B cell (primary cell): ENCODE measurements around the gene CNBP.

ENCODE experiments used
- CTCF ChIP-seq: fragments of 200-600 bp; IDR thresholded peaks from one replicate; pipeline ENCODE4 v1.8.0; 2022; ENCODE audit warnings: antibody characterized with exemption, mild to moderate bottlenecking
- EZH2 ChIP-seq: IDR thresholded peaks from 2 replicates; pipeline ENCODE4 v1.6.1; 2012; ENCODE audit warnings: borderline replicate concordance, low read depth, mild to moderate bottlenecking, moderate library complexity, low read length; ENCODE audit not compliant: insufficient read depth, poor library complexity, severe bottlenecking

DNA sequence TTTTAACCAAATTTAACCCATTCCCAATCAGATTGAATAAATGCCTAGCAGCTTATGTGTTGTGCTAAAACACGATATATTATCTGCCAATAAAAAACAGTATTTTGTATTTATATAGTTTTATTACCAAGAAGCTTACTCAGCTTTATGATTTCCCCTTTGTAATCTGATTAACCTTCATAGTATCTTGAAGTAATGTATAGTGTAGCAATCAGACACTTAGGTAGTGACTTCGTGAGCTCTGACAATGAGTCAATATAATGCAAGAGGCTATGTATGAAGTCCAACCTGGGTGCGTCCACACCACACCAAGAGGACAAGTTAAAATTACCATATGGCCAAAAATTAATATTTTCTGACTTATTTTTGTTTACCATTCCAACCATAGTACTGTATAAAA, 2.1 kb upstream of the CNBP start:
- no peak for TF ChIP-seq CTCF
- no peak for TF ChIP-seq EZH2
